Spleen (tissue), 11 donors: ENCODE data around the gene WDR90. TPM values are rescaled to one million over a fixed set of nuclear protein-coding genes. Genes with fewer than 3 reads are reported as not detected.
A peak's percentile ranks its signal among the peaks of the same experiment; 100 is the strongest.

Source experiments
- DNase-seq: peaks from one replicate; pipeline ENCODE4 v3.0.0-alpha.2; 2020
- H3K27ac ChIP-seq, 8 donors: fragments of 200-600 bp; sonication (generic) in 7 of 8; 1 replicate in 4 of 8; 2 replicates in 4 of 8; pipeline versions ENCODE4 v1.5.0 to v1.8.0; 2016 to 2021; ENCODE audit warnings: inconsistent platforms in 4 of 8, mild to moderate bottlenecking in 4 of 8, moderate library complexity in 1 of 8
- H3K27me3 ChIP-seq, 7 donors: fragments of 200-600 bp; sonication (generic) in 6 of 7; replicated peaks in 1 of 7; 1 replicate in 4 of 7; 2 replicates in 3 of 7; pipeline versions ENCODE4 v1.5.0 to v1.8.0; 2016 to 2021; ENCODE audit warnings: inconsistent platforms in 3 of 7, mild to moderate bottlenecking in 1 of 7
- H3K36me3 ChIP-seq, 6 donors: fragments of 200-600 bp; sonication (generic) in 5 of 6; 1 replicate in 4 of 6; 2 replicates in 2 of 6; pipeline versions ENCODE4 v1.5.0 to v1.8.0; 2016 to 2021; ENCODE audit warnings: inconsistent platforms in 2 of 6
- H3K4me1 ChIP-seq, 6 donors: fragments of 200-600 bp; sonication (generic) in 5 of 6; 1 replicate in 3 of 6; 2 replicates in 3 of 6; pipeline versions ENCODE4 v1.5.0 to v1.8.0; 2016 to 2021; ENCODE audit warnings: inconsistent platforms in 3 of 6
- H3K4me3 ChIP-seq, 8 donors: fragments of 200-600 bp; sonication (generic) in 7 of 8; 1 replicate in 4 of 8; 2 replicates in 4 of 8; pipeline versions ENCODE4 v1.5.0 to v1.8.0; 2016 to 2021; ENCODE audit warnings: inconsistent platforms in 4 of 8, mild to moderate bottlenecking in 4 of 8, moderate library complexity in 2 of 8
- H3K9me3 ChIP-seq, 8 donors: fragments of 200-600 bp; sonication (generic) in 7 of 8; 1 replicate in 4 of 8; 2 replicates in 4 of 8; pipeline versions ENCODE4 v1.5.0 to v1.8.0; 2016 to 2021; ENCODE audit warnings: inconsistent platforms in 4 of 8
- POLR2A ChIP-seq, 3 donors: fragments of 450-650 bp; IDR thresholded peaks; one replicate each; pipeline ENCODE4 v1.5.1; 2017; ENCODE audit warnings: antibody characterized with exemption in 3 of 3, mild to moderate bottlenecking in 1 of 3
- POLR2AphosphoS5 ChIP-seq, 3 donors: sonication (generic); formaldehyde crosslinking; IDR thresholded peaks; one replicate each; pipeline ENCODE4 v1.5.1; 2017; ENCODE audit warnings: antibody characterized with exemption in 3 of 3
- WGBS, 5 donors: extraction: QIAGEN DNeasy Blood & Tissue Kit in 3 of 5; methylation state at CpG; one replicate each; pipeline versions ENCODE4 v1.1.5 to v1.1.7; 2013 to 2018; 5-methylcytosine and 5-hydroxymethylcytosine counted together
- intact Hi-C: fragments of 100-400 bp; cut with DNase I; formaldehyde crosslinking; loops from one replicate; pipeline ENCODE4 v1.15.0; 2023; ENCODE audit warnings: low total_unique reads
- polyA plus RNA-seq, 3 donors: library from polyadenylated mRNA; stranded (reverse); fragments of 200-250 nt; gene quantifications; one replicate each; pipeline ENCODE4 v1.2.1, GENCODE V29; 2013
- total RNA-seq, 7 donors: library from RNA; depleted of rRNA in 3 of 7; stranded (reverse); fragments of >200 nt in 3 of 7; fragmentation: NEBNext Ultra II Directional in 4 of 7; extraction: Animal tissue kit (Norgen Biotek cat#: 25700) in 4 of 7; gene quantifications; one replicate each; pipeline versions ENCODE4 v1.1.0 to v1.2.1, GENCODE V29; 2016 to 2021
- TF ChIP-seq, protein P1 (sequence below), 11 experiments: fragments of 200-600 bp in 7 of 11; fragments of 450-650 bp in 4 of 11; sonication (generic) in 4 of 11; IDR thresholded peaks in 8 of 11; conservative IDR thresholded peaks in 3 of 11; 1 replicate in 7 of 11; 2 replicates in 4 of 11; pipeline versions ENCODE4 v1.4.0 to v1.8.0; 2016 to 2021; ENCODE audit warnings: antibody characterized with exemption in 11 of 11, inconsistent platforms in 4 of 11, mild to moderate bottlenecking in 1 of 11
- donor health status: healthy with polysubstance abuse.
- donor health status: DM: no; HTN: no; CAD: no; lungs with moderate emphysema.
- donor health status: DM: no; HTN: no; CAD: no.
- donor health status: Bipolar disorder and iron deficiency.
- donor health status: healthy.
- donor health status: DM: no; HTN: no; CAD: no.
- donor health status: DM: yes; HTN: yes; CAD: no.

WDR90 gene
- total and polyA plus RNA-seq, 10 donors = 7.9 to 30.2 (median 19.4) TPM

DNA sequence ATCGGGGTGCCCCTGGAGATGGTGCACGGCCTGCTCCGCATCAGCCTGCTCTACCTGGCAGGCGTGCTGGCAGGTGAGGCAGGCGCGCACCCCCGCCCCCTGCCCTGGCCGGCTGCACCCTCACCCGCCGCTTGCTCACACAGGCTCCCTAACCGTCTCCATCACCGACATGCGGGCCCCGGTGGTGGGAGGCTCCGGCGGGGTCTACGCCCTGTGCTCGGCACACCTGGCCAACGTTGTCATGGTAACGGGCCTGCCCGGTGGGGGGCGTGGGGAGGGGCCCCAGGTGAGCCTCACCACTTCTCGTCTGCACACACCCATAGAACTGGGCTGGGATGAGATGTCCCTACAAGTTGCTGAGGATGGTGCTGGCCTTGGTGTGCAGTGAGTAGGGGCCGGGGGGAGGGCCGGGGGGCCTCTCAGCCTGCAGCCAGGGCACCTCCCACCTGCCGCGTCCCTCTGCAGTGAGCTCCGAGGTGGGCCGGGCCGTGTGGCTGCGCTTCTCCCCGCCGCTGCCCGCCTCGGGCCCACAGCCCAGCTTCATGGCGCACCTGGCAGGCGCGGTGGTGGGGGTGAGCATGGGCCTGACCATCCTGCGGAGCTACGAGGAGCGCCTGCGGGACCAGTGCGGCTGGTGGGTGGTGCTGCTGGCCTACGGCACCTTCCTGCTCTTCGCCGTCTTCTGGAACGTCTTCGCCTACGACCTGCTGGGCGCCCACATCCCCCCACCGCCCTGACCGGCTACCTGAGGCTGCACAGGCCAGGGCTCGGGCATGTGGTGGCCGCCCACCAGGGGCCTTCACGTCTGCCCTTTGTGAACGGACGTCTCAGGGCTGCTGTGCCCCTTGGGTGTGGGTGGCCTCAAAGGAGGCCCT, 28.4 kb downstream of the WDR90 start:
- peaks cover 0 to 39% (median 15%) of the 10 kb centered on the region in 7 donors for H3K27me3 ChIP-seq
- intact Hi-C loops = no loop called here
- 54 to 74% (median 62%) methylated on average over 37 to 57 of the region's 57 CpGs for WGBS, 5 donors
- H3K36me3 ChIP-seq = peaks cover 0 to 36% (median 25%) of the 10 kb centered on the region in 6 donors
- H3K4me1 ChIP-seq = peaks cover 28 to 79% (median 59%) of the 10 kb centered on the region in 6 donors
- no peak for DNase-seq
- TF ChIP-seq POLR2A (IDR thresholded peaks at IDR 0.05) (no peak), POLR2AphosphoS5 (IDR thresholded peaks at IDR 0.05) (no peak)
- TF ChIP-seq, protein P1, sequence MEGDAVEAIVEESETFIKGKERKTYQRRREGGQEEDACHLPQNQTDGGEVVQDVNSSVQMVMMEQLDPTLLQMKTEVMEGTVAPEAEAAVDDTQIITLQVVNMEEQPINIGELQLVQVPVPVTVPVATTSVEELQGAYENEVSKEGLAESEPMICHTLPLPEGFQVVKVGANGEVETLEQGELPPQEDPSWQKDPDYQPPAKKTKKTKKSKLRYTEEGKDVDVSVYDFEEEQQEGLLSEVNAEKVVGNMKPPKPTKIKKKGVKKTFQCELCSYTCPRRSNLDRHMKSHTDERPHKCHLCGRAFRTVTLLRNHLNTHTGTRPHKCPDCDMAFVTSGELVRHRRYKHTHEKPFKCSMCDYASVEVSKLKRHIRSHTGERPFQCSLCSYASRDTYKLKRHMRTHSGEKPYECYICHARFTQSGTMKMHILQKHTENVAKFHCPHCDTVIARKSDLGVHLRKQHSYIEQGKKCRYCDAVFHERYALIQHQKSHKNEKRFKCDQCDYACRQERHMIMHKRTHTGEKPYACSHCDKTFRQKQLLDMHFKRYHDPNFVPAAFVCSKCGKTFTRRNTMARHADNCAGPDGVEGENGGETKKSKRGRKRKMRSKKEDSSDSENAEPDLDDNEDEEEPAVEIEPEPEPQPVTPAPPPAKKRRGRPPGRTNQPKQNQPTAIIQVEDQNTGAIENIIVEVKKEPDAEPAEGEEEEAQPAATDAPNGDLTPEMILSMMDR (IDR thresholded peaks at IDR 0.05 in 8 of 11, conservative IDR thresholded peaks at IDR 0.05 in 3 of 11) = no peak
- H3K9me3 ChIP-seq = no peaks in the 10 kb centered on the region
- H3K27ac ChIP-seq = no peak overlapping the region
- H3K4me3 ChIP-seq = no peak overlapping the region

DNA sequence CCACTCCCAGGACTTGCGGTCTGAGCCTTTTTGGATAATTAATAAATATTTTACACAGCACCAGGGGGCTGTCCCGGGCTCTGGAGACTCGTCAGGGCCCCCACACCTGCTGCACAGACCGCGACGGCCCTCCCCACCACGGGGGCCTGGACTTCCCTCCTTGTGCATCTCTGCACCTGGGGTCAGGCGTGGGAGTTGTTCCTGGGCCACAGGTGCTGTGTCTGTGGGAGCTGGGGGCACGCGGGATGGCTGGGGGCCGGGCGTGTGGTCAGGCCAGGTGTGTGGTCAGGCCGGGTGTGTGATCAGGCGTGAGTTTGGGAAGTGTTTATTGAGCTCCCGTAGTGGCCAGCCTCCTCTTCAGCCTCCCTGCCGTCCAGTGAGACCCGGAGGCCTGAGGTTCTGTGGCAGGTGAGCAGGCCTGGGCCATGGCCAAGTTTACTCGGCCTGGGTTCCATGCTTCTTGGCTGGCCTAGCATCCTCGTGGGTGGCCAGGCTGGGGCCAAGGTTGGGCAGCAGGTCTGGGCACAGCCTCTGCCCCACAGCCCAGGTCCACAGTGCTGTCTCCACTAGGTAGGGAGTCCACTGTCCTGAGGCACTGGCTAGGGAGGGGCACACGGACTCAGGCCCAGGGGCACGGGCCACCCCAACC, 29.2 kb downstream of the WDR90 start:
- no peak overlapping the region for H3K4me3 ChIP-seq
- H3K4me1 ChIP-seq = peaks cover 30 to 85% (median 67%) of the 10 kb centered on the region in 6 donors
- TF ChIP-seq POLR2AphosphoS5 (IDR thresholded peaks at IDR 0.05) (no peak), POLR2A (IDR thresholded peaks at IDR 0.05) (no peak)
- TF ChIP-seq, protein P1 (IDR thresholded peaks at IDR 0.05 in 8 of 11, conservative IDR thresholded peaks at IDR 0.05 in 3 of 11) = no peak
- intact Hi-C loops = no loop called here
- H3K27me3 ChIP-seq = peaks cover 0 to 39% (median 15%) of the 10 kb centered on the region in 7 donors
- no peaks in the 10 kb centered on the region for H3K9me3 ChIP-seq
- H3K27ac ChIP-seq = peak overlapping the region in 1 of 8 donors; percentile 97
- no peak for DNase-seq
- peaks cover 0 to 36% (median 22%) of the 10 kb centered on the region in 6 donors for H3K36me3 ChIP-seq
- 70 to 83% (median 77%) methylated on average over 9 to 21 of the region's 21 CpGs for WGBS, 5 donors

DNA sequence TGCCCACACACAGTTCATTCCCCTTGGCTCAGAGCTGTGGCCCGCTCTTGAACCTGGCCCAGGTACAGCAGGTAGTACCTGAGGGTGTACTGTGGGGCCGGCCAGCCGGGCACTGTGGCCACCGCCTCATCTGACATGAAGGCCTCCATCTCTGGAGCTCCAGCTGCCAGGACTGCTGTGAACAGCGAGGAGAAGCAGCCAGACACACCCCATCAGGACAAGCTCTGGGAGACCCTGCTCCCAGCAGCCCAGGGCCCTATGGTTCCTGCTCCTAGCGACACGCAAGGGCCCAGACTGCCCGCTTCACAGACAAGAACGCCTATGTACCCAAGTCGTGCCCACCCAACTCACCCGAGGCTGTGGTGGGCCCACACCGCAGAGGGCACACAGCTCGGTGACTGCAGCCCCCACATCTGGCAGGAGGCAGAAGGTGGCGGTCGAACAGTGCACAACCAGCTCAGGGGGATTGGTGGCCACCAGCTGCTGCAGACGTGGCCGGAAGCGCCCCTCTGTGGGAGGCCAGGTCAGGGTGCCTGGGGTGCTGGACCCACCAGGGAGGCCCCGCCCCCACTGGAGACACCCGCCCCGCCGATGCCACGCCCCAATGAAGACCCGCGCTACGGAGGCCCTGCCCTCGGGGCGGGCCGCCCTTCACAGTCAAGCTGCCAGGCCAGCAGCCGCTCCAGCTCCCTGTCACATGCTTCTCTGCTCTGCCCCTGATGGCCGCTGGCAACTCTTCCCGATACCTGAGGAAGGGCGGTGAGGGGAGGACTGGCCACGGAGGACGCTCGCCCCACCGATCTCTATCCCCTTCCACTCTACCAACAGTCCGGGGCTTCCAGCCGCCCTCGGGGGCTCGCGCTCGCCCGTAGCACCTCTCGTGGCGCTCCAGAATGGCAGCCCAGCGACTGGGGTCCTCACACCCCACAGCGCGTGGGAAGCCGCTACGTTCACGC, 30.0 kb downstream of the WDR90 start:
- DNase-seq = peak; percentile 94
- intact Hi-C loops = no loop called here

More for the DNA sequence above, 30.0 kb downstream of the WDR90 start:
- TF ChIP-seq, protein P1 (IDR thresholded peaks at IDR 0.05 in 8 of 11, conservative IDR thresholded peaks at IDR 0.05 in 3 of 11) = no peak
- TF ChIP-seq POLR2AphosphoS5 (IDR thresholded peaks at IDR 0.05) = peak in 2 of 3 donors; percentile 2 to 47
- Histone ChIP-seq H3K4me3 (peak overlapping the region; percentile 38 to 93 (median 66)), H3K9me3 (no peaks in the 10 kb centered on the region), H3K27ac (peak overlapping the region in 7 of 8 donors; percentile 63 to 97 (median 94)), H3K36me3 (peaks cover 0 to 28% (median 17%) of the 10 kb centered on the region in 6 donors), H3K27me3 (peaks cover 0 to 39% (median 15%) of the 10 kb centered on the region in 7 donors), H3K4me1 (peaks cover 33 to 83% (median 69%) of the 10 kb centered on the region in 6 donors)
- 22 to 80% (median 24%) methylated on average over 4 to 52 of the region's 52 CpGs for WGBS, 5 donors
